ENCODE results near the gene RPS23.

The RPS23 gene

DNA sequence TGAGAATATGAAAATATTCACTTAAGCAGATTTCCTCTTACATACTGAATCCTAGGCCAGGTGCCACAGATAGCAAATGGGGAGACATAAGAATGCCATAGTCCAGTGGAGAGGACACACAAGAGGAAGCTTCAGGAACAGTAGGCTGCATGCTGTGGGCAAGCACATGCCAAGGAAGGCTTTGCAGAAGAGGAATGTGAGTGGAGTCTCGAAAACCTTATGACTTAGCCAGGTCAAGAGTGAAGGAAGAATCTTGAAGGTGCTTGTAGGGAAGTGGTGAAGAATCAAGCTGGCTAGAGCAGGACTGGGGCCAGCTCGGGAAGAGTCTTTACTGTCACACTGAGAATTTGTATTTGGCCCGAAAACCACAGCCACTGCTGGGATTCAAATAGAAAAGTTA, 20.4 kb downstream of the RPS23 start:
- DNase-seq (ENCODE audit: low read depth, low spot score) = no peak
- no peak overlapping the region for H3K4me3 ChIP-seq (ENCODE audit: low read length)

DNA sequence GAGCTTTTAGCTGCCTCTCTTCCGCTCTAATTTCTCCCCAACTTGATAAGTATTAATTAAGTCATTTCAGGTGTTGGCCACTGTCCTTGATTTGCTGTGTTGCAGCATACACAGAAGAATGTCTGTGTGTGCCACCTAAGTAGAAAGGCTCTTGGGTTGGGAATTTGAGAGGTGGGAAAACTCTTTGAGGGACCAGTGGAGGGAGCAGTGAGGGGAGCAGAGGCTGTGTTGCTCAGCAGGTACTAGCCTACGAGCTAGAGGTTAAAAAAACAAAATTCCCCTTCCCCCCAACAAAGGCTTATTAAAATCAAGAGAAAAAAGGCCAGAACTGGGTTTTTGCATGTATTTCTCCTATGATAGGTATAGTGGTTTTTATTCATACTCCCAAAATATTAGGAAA, 20.9 kb downstream of the RPS23 start:
- H3K4me3 ChIP-seq (ENCODE audit: low read length) = no peak overlapping the region
- DNase-seq (ENCODE audit: low read depth, low spot score) = no peak

DNA sequence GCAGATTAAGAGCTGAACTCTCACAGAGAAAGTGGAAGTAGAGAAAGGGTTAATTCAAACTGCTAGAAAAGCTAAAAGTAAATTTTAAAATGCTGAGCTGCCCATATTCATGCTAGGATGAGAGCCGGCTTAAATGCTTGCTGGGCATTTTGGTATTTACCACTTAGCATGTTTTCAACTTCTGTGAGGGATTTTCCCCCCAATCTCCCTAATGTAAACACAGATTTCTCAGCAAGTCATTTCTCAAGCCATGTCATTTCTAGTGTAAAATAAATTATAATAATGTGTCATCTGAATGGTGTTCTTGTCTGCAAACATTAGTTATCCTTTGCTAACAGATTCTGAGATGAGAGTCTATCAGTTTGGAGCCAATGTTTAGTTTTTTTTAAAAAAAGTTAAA, 22.3 kb downstream of the RPS23 start:
- no peak overlapping the region for H3K4me3 ChIP-seq (ENCODE audit: low read length)
- no peak for DNase-seq (ENCODE audit: low read depth, low spot score)

DNA sequence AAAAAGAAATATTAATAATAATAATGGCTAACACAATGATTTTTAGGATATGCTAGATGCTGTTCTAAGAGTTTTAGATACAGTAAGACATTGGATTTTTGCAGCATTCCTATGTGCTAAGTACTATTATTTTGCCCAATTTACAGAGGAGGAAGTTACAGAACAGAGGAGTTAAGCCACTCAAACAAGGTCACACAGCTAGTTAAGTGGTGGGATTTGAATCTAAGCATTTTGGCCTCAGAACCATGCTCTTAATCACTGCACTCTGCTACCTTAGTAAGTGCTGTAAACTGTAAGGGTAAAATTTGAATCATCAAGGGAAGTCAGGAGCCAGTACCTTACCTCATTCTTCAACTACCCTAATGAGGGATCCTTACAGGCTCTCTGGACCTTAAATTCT, 25.4 kb downstream of the RPS23 start:
- no peak overlapping the region for H3K4me3 ChIP-seq (ENCODE audit: low read length)
- DNase-seq (ENCODE audit: low read depth, low spot score) = no peak

DNA sequence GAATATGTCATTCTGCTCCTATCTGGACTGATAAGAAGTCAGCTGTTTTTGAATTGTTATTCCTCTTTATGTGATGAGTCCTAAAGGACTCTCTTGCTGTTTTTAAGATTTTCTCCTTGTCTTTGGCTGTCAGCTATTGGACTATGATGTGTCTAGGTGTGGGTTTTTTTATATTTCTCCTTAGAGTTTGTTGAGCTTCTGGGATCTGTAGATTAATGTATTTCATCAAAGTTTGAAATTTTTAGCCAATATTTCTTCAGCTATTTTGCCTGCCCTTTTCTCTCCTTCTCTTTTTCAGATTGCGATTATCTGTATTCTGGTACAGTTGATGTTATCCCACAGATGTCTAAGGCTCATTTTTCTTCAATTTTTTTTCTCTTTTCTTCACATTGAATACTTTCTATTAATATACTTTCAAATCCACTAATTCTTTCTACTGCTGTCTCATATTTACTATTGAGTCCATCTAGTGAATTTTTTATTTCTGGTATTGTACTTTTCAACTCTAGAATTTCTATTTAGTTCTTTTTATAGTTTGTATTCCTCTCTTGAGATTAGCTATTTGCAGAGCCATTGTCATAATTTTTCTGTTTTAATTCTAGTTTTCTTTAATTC, 31.1 kb downstream of the RPS23 start:
- no peak for DNase-seq (ENCODE audit: low read depth, low spot score)
- H3K4me3 ChIP-seq (ENCODE audit: low read length) = no peak overlapping the region

DNA sequence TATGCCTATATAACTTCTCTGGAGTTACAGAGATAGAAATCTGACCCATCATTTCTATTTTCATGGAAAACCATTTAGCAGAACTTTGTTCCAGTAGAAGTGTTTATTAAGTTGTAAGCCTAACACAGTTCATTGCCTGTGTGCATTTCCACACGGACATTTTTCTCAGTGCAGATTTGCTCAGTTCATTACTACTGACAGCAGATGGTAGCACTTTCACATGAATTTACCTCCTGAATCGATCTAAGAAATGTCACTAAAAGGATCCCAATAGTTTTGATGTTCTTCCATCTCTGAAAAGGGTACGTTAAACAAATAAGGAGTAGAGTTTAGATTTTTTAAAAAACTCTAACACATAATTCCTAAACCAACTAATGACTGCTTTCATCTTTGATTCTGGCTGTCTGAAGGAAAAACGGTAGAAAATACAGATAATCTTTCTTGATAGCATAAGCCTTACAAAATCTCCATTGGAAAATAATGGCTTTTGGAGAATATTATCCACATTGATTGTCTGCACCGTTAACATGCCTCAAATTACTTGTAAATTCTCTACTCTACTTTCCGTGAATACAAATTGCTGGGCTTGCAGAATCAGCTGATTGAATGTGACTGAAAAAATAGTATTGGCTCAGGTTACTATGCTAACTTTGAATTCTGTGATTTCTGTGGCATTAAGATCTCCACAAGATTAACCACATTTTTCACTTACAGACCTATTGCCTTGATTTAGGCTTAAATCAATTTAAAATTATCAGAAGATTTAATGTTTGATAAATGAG, 33.1 kb downstream of the RPS23 start:
- no peak for DNase-seq (ENCODE audit: low read depth, low spot score)
- H3K4me3 ChIP-seq (ENCODE audit: low read length) = no peak overlapping the region

DNA sequence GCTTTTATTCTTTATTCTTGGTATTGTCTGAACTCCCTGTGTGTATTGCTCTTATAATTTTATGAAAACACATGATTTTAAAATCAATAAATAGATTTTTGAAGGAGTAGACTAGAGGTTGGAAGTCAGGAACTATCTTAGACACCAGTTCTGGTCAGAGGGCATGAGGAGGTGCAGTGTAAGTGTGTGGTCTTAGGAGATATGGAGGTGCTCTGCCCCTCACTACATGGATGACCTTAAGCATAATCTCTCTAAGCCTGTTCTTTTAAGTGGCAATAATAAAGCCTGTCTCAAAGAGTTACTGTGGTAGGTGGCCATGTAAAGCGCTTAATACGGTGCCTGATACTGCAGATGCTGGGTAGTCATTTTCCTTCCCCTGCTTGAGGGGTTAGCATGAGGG, 34.0 kb downstream of the RPS23 start:
- H3K4me3 ChIP-seq (ENCODE audit: low read length) = no peak overlapping the region
- no peak for DNase-seq (ENCODE audit: low read depth, low spot score)

DNA sequence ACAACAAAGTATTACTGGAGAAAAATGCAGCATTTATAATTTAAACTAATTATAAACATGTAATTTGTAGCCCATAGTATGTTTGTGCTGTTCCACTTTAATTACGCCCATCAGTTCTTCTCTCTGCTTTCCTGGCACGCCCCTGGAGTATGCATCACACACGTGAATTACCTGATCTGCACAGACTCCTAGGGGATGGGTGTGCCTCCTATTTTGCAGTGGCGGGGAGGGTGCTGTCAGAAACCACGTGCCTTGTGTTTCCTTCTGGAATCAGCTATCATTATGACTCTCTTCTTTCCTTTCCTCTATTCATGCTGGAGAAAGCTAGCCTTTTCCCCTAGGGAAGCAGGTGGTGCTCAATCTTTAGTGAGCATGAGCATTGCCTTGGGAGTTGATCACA, 43.3 kb downstream of the RPS23 start:
- H3K4me3 ChIP-seq (ENCODE audit: low read length) = no peak overlapping the region
- DNase-seq (ENCODE audit: low read depth, low spot score) = no peak

DNA sequence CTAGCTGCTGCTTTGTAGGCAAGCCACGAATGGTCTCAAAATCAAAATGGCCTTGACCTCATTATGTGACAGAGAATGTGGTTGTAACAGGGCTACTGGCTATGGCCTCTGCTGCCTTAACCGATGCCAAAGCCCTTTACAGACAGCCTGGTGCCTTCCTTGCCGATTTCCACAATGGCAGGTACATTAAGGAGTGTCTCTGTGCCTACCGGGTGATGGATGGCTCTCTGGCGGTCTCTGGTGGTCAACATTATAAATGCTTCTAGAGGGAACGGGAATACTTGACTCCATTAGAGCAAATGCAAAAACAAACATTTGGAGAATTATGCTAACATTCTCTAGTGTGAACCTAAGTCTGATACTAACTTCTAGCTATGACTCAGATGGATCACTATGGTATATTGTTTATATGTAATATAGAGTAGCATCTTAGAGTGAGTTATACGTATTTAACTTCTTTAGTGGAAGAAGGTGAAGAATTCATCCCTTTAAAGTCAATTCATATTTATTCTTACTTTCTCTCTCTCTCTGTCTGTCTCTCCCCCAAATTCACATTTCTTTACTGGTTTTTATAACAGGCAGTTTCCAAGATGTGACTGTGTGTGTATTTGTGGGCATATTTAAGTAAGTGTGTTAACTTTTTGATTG, 52.5 kb downstream of the RPS23 start:
- peak; percentile 57 for DNase-seq (ENCODE audit: low read depth, low spot score)
- H3K4me3 ChIP-seq (ENCODE audit: low read length) = no peak overlapping the region
